HEK293 (cell line): Measurements from ENCODE around the gene VMAC.
A peak's percentile ranks its signal among the peaks of the same experiment; 100 is the strongest.

Source experiments
- CTCF ChIA-PET: fragments of 350-600 bp; formaldehyde crosslinking; extraction: SDS; loops from one replicate; lab custom pipeline; 2021; ENCODE audit warnings: antibody characterized with exemption; lab: Yijun Ruan, JAX
- POLR2A ChIA-PET: fragments of 300-600 bp; formaldehyde crosslinking; extraction: SDS; loops from one replicate; lab custom pipeline; 2020; ENCODE audit warnings: antibody characterized with exemption, inconsistent platforms; lab: Yijun Ruan, JAX
- H3K27ac ChIP-seq: fragments of 200-500 bp; sonication (Bioruptor generic); 2 replicates; pipeline ENCODE4 v1.5.1; 2014; ENCODE audit warnings: low read depth, low read length, control low read depth, inconsistent platforms; ENCODE audit errors: extremely low read depth
- H3K36me3 ChIP-seq, 2 experiments: fragments of 200-500 bp in 1 of 2; sonication (Bioruptor generic) in 1 of 2; 1 replicate in 1 of 2; 2 replicates in 1 of 2; pipeline ENCODE4 v1.5.1; 2014 to 2017; ENCODE audit warnings: inconsistent platforms in 2 of 2, low read length in 2 of 2; ENCODE audit not compliant: control insufficient read depth in 2 of 2, insufficient read depth in 1 of 2
- H3K4me1 ChIP-seq: fragments of 200-500 bp; sonication (Bioruptor generic); 2 replicates; pipeline ENCODE4 v1.5.1; 2014; ENCODE audit warnings: mild to moderate bottlenecking, low read length, inconsistent platforms; ENCODE audit not compliant: control insufficient read depth, insufficient read depth
- H3K4me3 ChIP-seq: 2 replicates; pipeline ENCODE4 v1.5.1; 2011; ENCODE audit warnings: low read depth, mild to moderate bottlenecking, control low read depth, low read length, moderate library complexity
- H3K9me3 ChIP-seq: fragments of 200-500 bp; sonication (Bioruptor generic); 2 replicates; pipeline ENCODE4 v1.5.1; 2014; ENCODE audit warnings: low read depth, low read length, inconsistent platforms; ENCODE audit not compliant: control insufficient read depth, insufficient read depth
- ATF2 ChIP-seq: fragments of 450-650 bp; formaldehyde crosslinking; IDR thresholded peaks from 2 replicates; pipeline ENCODE4 v1.5.1; 2016; ENCODE audit warnings: missing biosample characterization, missing genetic modification characterization, low read depth
- KLF10 ChIP-seq: fragments of 450-650 bp; IDR thresholded peaks from 2 replicates; pipeline ENCODE4 v1.5.1; 2018; ENCODE audit warnings: missing biosample characterization, mild to moderate bottlenecking, missing genetic modification characterization
- ZBTB26 ChIP-seq: fragments of 450-650 bp; formaldehyde crosslinking; optimal IDR thresholded peaks from 2 replicates; pipeline ENCODE3; 2016; ENCODE audit warnings: missing biosample characterization, mild to moderate bottlenecking, missing genetic modification characterization
- ZIC2 ChIP-seq: fragments of 450-650 bp; formaldehyde crosslinking; IDR thresholded peaks from 2 replicates; pipeline ENCODE4 v1.5.1; 2016; ENCODE audit warnings: missing biosample characterization, missing genetic modification characterization
- ZNF341 ChIP-seq: fragments of 450-650 bp; formaldehyde crosslinking; IDR thresholded peaks from 2 replicates; pipeline ENCODE4; 2016; ENCODE audit warnings: low read depth, missing biosample characterization, missing genetic modification characterization
- ZNF354C ChIP-seq: fragments of 450-650 bp; formaldehyde crosslinking; IDR thresholded peaks from 2 replicates; pipeline ENCODE4 v1.5.1; 2016; ENCODE audit warnings: missing biosample characterization, missing genetic modification characterization, low read depth, borderline replicate concordance
- ZNF404 ChIP-seq: fragments of 450-650 bp; formaldehyde crosslinking; IDR thresholded peaks from 2 replicates; pipeline ENCODE4 v1.5.1; 2017; ENCODE audit warnings: missing biosample characterization, missing genetic modification characterization
- ZNF521 ChIP-seq: fragments of 450-650 bp; formaldehyde crosslinking; IDR thresholded peaks from 2 replicates; pipeline ENCODE4 v1.5.1; 2017; ENCODE audit warnings: missing biosample characterization, mild to moderate bottlenecking, missing genetic modification characterization
- ZNF544 ChIP-seq: fragments of 450-650 bp; formaldehyde crosslinking; IDR thresholded peaks from 2 replicates; pipeline ENCODE4 v1.5.0; 2017; ENCODE audit warnings: missing biosample characterization, missing genetic modification characterization
- ZNF600 ChIP-seq: fragments of 450-650 bp; formaldehyde crosslinking; IDR thresholded peaks from 2 replicates; pipeline ENCODE4 v1.5.1; 2016; ENCODE audit warnings: missing biosample characterization, missing genetic modification characterization
- ZNF629 ChIP-seq: fragments of 450-650 bp; formaldehyde crosslinking; IDR thresholded peaks from 2 replicates; pipeline ENCODE4 v1.5.1; 2017; ENCODE audit warnings: missing biosample characterization, missing genetic modification characterization
- ZNF792 ChIP-seq: fragments of 450-650 bp; formaldehyde crosslinking; IDR thresholded peaks from 2 replicates; pipeline ENCODE4 v1.5.1; 2016; ENCODE audit warnings: missing biosample characterization, missing genetic modification characterization
- TF ChIP-seq, protein P1 (sequence below): fragments of 450-650 bp; formaldehyde crosslinking; IDR thresholded peaks from 2 replicates; pipeline ENCODE4 v1.5.1; 2017; ENCODE audit warnings: missing biosample characterization, missing genetic modification characterization
- TF ChIP-seq, protein P2 (sequence below): fragments of 450-650 bp; formaldehyde crosslinking; IDR thresholded peaks from 2 replicates; pipeline ENCODE4 v1.5.1; 2016; ENCODE audit warnings: missing biosample characterization, missing genetic modification characterization

Gene VMAC

DNA sequence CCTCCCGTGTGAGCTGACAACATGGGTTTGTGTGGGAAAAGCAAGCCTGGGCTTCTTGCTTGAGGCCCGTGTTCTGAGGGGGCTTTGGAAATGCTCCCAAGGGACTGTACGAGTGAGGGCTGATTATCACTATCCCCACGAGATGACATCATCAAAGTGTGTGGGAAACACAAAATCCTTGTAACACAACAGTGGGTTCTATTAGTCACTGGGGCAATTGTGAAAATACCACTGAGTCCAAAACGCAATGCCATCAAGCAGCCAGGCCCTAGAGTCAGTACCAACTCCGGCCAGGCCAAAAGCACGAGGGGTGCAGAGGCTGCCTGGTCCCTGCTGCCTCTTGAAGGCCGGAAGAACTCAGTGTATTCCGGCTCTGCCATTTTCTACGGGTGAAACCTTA is 39.0 kb downstream of the VMAC start (continued):
- TF ChIP-seq KLF10 (tag by site-specific recombination) (no peak), ZNF521 (tag by site-specific recombination) (no peak), ATF2 (tag by site-specific recombination) (peak; percentile 93), ZNF629 (tag by site-specific recombination) (peak; percentile 66), ZNF544 (tag by site-specific recombination) (no peak)

- CTCF ChIA-PET: interaction anchor here (0.9 to 4.1 kb wide), 4 partner anchors 11 to 143 kb away, joined by 4 to 19 read pairs (median 4); no protein-coding TSS in a partner anchor
- POLR2A ChIA-PET: interaction anchor here (0.6 kb wide), 1 partner anchor 770 kb away, joined by 3 read pairs; no protein-coding TSS in a partner anchor
- no peak overlapping the region for H3K27ac ChIP-seq
- H3K36me3 ChIP-seq: peaks cover 0 to 32% of the 10 kb centered on the region in 2 experiments; a peak in 2 of 3 replicates
- H3K4me1 ChIP-seq: peaks cover 7% of the 10 kb centered on the region
- H3K9me3 ChIP-seq: no peaks in the 10 kb centered on the region
- no peak overlapping the region for H3K4me3 ChIP-seq
- TF ChIP-seq ZNF404: no peak
- TF ChIP-seq, protein P1, sequence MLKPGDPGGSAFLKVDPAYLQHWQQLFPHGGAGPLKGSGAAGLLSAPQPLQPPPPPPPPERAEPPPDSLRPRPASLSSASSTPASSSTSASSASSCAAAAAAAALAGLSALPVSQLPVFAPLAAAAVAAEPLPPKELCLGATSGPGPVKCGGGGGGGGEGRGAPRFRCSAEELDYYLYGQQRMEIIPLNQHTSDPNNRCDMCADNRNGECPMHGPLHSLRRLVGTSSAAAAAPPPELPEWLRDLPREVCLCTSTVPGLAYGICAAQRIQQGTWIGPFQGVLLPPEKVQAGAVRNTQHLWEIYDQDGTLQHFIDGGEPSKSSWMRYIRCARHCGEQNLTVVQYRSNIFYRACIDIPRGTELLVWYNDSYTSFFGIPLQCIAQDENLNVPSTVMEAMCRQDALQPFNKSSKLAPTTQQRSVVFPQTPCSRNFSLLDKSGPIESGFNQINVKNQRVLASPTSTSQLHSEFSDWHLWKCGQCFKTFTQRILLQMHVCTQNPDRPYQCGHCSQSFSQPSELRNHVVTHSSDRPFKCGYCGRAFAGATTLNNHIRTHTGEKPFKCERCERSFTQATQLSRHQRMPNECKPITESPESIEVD (tag by site-specific recombination): no peak
- TF ChIP-seq ZNF792 (tag by site-specific recombination): no peak
- TF ChIP-seq ZNF341: 0 out of 2 replicates have a peak, but pooled peaks have one; percentile 9
- TF ChIP-seq ZNF354C (tag by site-specific recombination): no peak
- peak; percentile 9 for TF ChIP-seq ZBTB26 (tag by site-specific recombination)
- peak; percentile 72; the same call in 1 of the 2 replicates for TF ChIP-seq ZNF600 (tag by site-specific recombination)
- peak; percentile 80 for TF ChIP-seq ZIC2 (tag by site-specific recombination)
Observed at GRCh38 chr19:5947435-5947834, 42.8 kb downstream of the VMAC start.

- no peaks in the 10 kb centered on the region for H3K9me3 ChIP-seq
- no peak overlapping the region for H3K27ac ChIP-seq
- CTCF ChIA-PET: interaction anchor here (0.6 to 4.1 kb wide), 6 partner anchors 15 to 145 kb away, joined by 3 to 19 read pairs (median 6); no protein-coding TSS in a partner anchor
- peaks cover 12% of the 10 kb centered on the region for H3K4me1 ChIP-seq
- peaks cover 0 to 33% of the 10 kb centered on the region in 2 experiments; a peak in 2 of 3 replicates for H3K36me3 ChIP-seq
- POLR2A ChIA-PET: no interaction called here
- TF ChIP-seq ZNF341: peak; percentile 61
- TF ChIP-seq, protein P2, sequence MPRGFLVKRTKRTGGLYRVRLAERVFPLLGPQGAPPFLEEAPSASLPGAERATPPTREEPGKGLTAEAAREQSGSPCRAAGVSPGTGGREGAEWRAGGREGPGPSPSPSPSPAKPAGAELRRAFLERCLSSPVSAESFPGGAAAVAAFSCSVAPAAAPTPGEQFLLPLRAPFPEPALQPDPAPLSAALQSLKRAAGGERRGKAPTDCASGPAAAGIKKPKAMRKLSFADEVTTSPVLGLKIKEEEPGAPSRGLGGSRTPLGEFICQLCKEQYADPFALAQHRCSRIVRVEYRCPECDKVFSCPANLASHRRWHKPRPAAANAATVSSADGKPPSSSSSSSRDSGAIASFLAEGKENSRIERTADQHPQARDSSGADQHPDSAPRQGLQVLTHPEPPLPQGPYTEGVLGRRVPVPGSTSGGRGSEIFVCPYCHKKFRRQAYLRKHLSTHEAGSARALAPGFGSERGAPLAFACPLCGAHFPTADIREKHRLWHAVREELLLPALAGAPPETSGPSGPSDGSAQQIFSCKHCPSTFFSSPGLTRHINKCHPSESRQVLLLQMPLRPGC (tag by site-specific recombination): no peak
- H3K4me3 ChIP-seq: no peak overlapping the region
Observed at GRCh38 chr19:5948752-5949564, 44.3 kb downstream of the VMAC start.
